ENCODE measurements around the gene TMEM135. TPM values are rescaled to one million over a fixed set of nuclear protein-coding genes. Genes with fewer than 3 reads are reported as not detected.

TMEM135 gene
- total RNA-seq, 1 experiment from 2014 or later = 12.6 TPM

GRCh38 chr11:87203907-87204602, 166.3 kb downstream of the TMEM135 start:
- peaks cover 2% of the 10 kb centered on the region for H3K9me3 Mint-ChIP-seq (ENCODE audit: low read depth, unreplicated experiment)
- no peaks in the 10 kb centered on the region for H3K36me3 Mint-ChIP-seq (ENCODE audit: insufficient read depth, unreplicated experiment)
- TF ChIP-seq CTCF (IDR thresholded peaks at IDR 0.05; ENCODE audit: unreplicated experiment) = no peak
- CTCF ChIA-PET = no interaction called here
- no peak overlapping the region for H3K4me3 Mint-ChIP-seq (ENCODE audit: low read depth, unreplicated experiment)
- intact Hi-C loops (cut with micrococcal nuclease; ENCODE audit: unreplicated experiment) = no loop called here
- H3K4me1 Mint-ChIP-seq (ENCODE audit: low read depth, unreplicated experiment) = no peaks in the 10 kb centered on the region
- no peaks in the 10 kb centered on the region for H3K27me3 Mint-ChIP-seq (ENCODE audit: unreplicated experiment)
- DNase-seq = no peak
- H3K27ac Mint-ChIP-seq (ENCODE audit: unreplicated experiment) = no peak overlapping the region
- BruUV-seq (replicated peaks) = no TSS peak

DNA sequence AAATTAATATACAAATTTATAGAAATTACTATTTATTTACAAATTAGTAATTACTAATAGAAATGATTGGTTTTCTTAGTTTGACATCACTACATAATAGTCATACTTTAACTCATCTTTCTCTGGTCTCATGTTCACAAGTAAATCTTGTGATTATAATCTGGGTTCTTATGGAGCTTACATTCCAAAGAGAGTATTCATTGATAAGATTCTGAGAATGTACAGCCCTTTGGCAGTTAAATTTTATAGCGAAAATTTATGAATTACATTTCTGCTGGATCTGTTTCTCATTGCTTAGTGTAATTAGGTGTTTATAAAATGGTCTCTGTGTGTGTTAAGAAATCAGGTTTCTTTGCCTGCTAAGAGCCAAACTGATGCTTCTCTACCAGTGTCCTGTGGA, 175.2 kb downstream of the TMEM135 start:
- Mint-ChIP-seq H3K27ac (ENCODE audit: unreplicated experiment) (no peak overlapping the region), H3K27me3 (ENCODE audit: unreplicated experiment) (no peaks in the 10 kb centered on the region), H3K4me3 (ENCODE audit: low read depth, unreplicated experiment) (no peak overlapping the region), H3K36me3 (ENCODE audit: insufficient read depth, unreplicated experiment) (peaks cover 5% of the 10 kb centered on the region), H3K4me1 (ENCODE audit: low read depth, unreplicated experiment) (no peaks in the 10 kb centered on the region), H3K9me3 (ENCODE audit: low read depth, unreplicated experiment) (peaks cover 2% of the 10 kb centered on the region)
- CTCF ChIA-PET = no interaction called here
- no TSS peak for BruUV-seq (replicated peaks)
- DNase-seq = no peak
- intact Hi-C loops (cut with micrococcal nuclease; ENCODE audit: unreplicated experiment) = no loop called here
- TF ChIP-seq CTCF (IDR thresholded peaks at IDR 0.05; ENCODE audit: unreplicated experiment) = no peak

- Mint-ChIP-seq H3K4me1 (ENCODE audit: low read depth, unreplicated experiment) (no peaks in the 10 kb centered on the region), H3K4me3 (ENCODE audit: low read depth, unreplicated experiment) (no peak overlapping the region), H3K9me3 (ENCODE audit: low read depth, unreplicated experiment) (no peaks in the 10 kb centered on the region), H3K36me3 (ENCODE audit: insufficient read depth, unreplicated experiment) (peaks cover 5% of the 10 kb centered on the region), H3K27ac (ENCODE audit: unreplicated experiment) (no peak overlapping the region), H3K27me3 (ENCODE audit: unreplicated experiment) (no peaks in the 10 kb centered on the region)
- CTCF ChIA-PET = no interaction called here
- no peak for DNase-seq
- no TSS peak for BruUV-seq (replicated peaks)
- intact Hi-C loops (cut with micrococcal nuclease; ENCODE audit: unreplicated experiment) = no loop called here
- no peak for TF ChIP-seq CTCF (IDR thresholded peaks at IDR 0.05; ENCODE audit: unreplicated experiment)
Observed at GRCh38 chr11:87213444-87213843, 175.7 kb downstream of the TMEM135 start.

DNA sequence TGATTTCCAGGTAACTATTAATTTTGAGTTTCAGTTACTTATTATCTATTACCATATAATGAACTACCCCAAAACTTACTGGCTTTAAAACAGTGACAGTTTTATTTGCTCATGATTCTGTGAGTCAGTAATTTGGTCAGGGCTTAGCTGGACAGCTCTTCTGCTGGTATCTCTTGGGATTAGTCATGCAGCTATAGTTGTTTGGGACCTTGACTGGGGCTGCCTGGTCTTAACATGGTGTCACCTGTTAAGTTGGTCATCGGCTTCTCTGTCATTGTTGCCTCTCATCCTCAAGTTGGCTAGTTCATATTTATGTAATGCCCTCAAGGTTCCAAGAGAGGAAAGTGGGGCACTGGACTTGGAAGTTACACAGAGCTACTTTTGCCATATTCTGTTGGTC, 177.5 kb downstream of the TMEM135 start:
- no peaks in the 10 kb centered on the region for H3K9me3 Mint-ChIP-seq (ENCODE audit: low read depth, unreplicated experiment)
- H3K4me1 Mint-ChIP-seq (ENCODE audit: low read depth, unreplicated experiment) = no peaks in the 10 kb centered on the region
- no peak overlapping the region for H3K27ac Mint-ChIP-seq (ENCODE audit: unreplicated experiment)
- TF ChIP-seq CTCF (IDR thresholded peaks at IDR 0.05; ENCODE audit: unreplicated experiment) = no peak
- intact Hi-C loops (cut with micrococcal nuclease; ENCODE audit: unreplicated experiment) = no loop called here
- peaks cover 5% of the 10 kb centered on the region for H3K36me3 Mint-ChIP-seq (ENCODE audit: insufficient read depth, unreplicated experiment)
- H3K4me3 Mint-ChIP-seq (ENCODE audit: low read depth, unreplicated experiment) = no peak overlapping the region
- no peak for DNase-seq
- CTCF ChIA-PET = no interaction called here
- no peaks in the 10 kb centered on the region for H3K27me3 Mint-ChIP-seq (ENCODE audit: unreplicated experiment)
- no TSS peak for BruUV-seq (replicated peaks)
